K562 (cell line): ENCODE measurements around the gene OLFML2A. TPM values are rescaled to one million over a fixed set of nuclear protein-coding genes. Genes with fewer than 3 reads are reported as not detected.

Experiments used
- CC2D1A ChIP-seq: fragments of 450-650 bp; IDR thresholded peaks from 2 replicates; pipeline ENCODE4 v1.6.1; 2017; ENCODE audit warnings: mild to moderate bottlenecking
- GTF2F1 ChIP-seq: IDR thresholded peaks from 2 replicates; pipeline ENCODE4 v1.6.1; 2011; ENCODE audit warnings: low read depth, low read length, improper control_type of control experiment
- HDAC6 ChIP-seq: IDR thresholded peaks from 2 replicates; pipeline ENCODE4 v1.6.1; 2012; ENCODE audit warnings: low read depth, mild to moderate bottlenecking, control low read depth, inconsistent platforms, low read length, moderate library complexity
- MAZ ChIP-seq, 2 experiments: fragments of 450-650 bp in 1 of 2; sonication (generic) in 1 of 2; formaldehyde crosslinking; IDR thresholded peaks in 1 of 2; conservative IDR thresholded peaks in 1 of 2; 2 replicates each; pipeline versions ENCODE4 v1.4.0 to v1.5.0; 2020; ENCODE audit warnings: mild to moderate bottlenecking in 1 of 2, missing genetic modification reagents in 1 of 2
- SIX5 ChIP-seq, 2 experiments: IDR thresholded peaks; 2 replicates each; pipeline ENCODE4 v1.6.1; 2011; ENCODE audit warnings: low read length in 2 of 2, borderline replicate concordance in 1 of 2, low read depth in 1 of 2, mild to moderate bottlenecking in 1 of 2, moderate library complexity in 1 of 2; ENCODE audit not compliant: insufficient read depth in 1 of 2
- TFE3 ChIP-seq: fragments of 450-650 bp; formaldehyde crosslinking; IDR thresholded peaks from 2 replicates; pipeline ENCODE4 v1.4.0; 2020; ENCODE audit warnings: mild to moderate bottlenecking, mixed read lengths
- ZNF175 ChIP-seq: fragments of 200-800 bp; sonication (Bioruptor generic); IDR thresholded peaks from 2 replicates; pipeline ENCODE4 v1.6.1; 2016; ENCODE audit warnings: low read depth, mild to moderate bottlenecking, missing genetic modification characterization, missing compliant biosample characterization
- ZNF592 ChIP-seq: fragments of 450-650 bp; IDR thresholded peaks from 2 replicates; pipeline ENCODE4 v1.6.1; 2017; ENCODE audit warnings: antibody characterized with exemption, mild to moderate bottlenecking
- ZNF76 ChIP-seq: fragments of 250-450 bp; sonication (Bioruptor Pico); IDR thresholded peaks from 2 replicates; pipeline ENCODE4 v1.4.0; 2020; ENCODE audit warnings: mild to moderate bottlenecking, moderate library complexity, borderline replicate concordance
- polyA plus RNA-seq, 8 experiments: library from polyadenylated mRNA; depleted of rRNA in 4 of 8; stranded (reverse) in 5 of 8; unstranded in 3 of 8; fragments of >200 nt; fragmentation: Nextera tagmentation in 2 of 8; fragmentation: Illumina TruSeq in 1 of 8; extraction: Ambion mirVana in 2 of 8; extraction: Trizol in 1 of 8; gene quantifications; 2 replicates each; pipeline versions ENCODE4 v1.2.1 to v1.2.3, GENCODE V29; 2011 to 2014; ENCODE audit warnings: inconsistent platforms in 1 of 8, missing spikeins in 1 of 8
- total RNA-seq, 7 experiments: library from RNA; depleted of rRNA in 6 of 7; stranded (reverse); fragments of >200 nt in 6 of 7; fragmentation: Illumina TruSeq in 2 of 7; extraction: Trizol in 2 of 7; gene quantifications; 2 replicates each; pipeline versions ENCODE4 v1.2.1 to v1.2.3, GENCODE V29; 2011 to 2021; ENCODE audit warnings: low replicate concordance in 1 of 7
- TF ChIP-seq, protein P1 (sequence below): fragments of 450-650 bp; IDR thresholded peaks from 2 replicates; pipeline ENCODE4 v1.7.1; 2018; ENCODE audit warnings: mild to moderate bottlenecking, low read depth; ENCODE audit not compliant: partially characterized antibody
- TF ChIP-seq, protein P2 (sequence below): IDR thresholded peaks from 3 replicates; pipeline ENCODE4 v1.6.1; 2011; ENCODE audit warnings: borderline replicate concordance, mild to moderate bottlenecking, moderate library complexity; ENCODE audit not compliant: insufficient read length; ENCODE audit errors: extremely low read depth
- TF ChIP-seq, protein P3 (sequence below): sonication (generic); formaldehyde crosslinking; IDR thresholded peaks from 2 replicates; pipeline ENCODE4 v1.8.1; 2022; ENCODE audit warnings: missing genetic modification reagents

OLFML2A gene
- total and polyA plus RNA-seq, 9 of the 15 experiments (the other 6 are each of a cell fraction or from before 2014, with no cell fraction given) = 0.16 TPM; not detected in 8

GRCh38 chr9:124771021-124771866, 5.7 kb upstream of the OLFML2A start, which contains the start of gene NR6A1 (continued):
- no peak for TF ChIP-seq TFE3 (CRISPR knock-in tag)
- TF ChIP-seq, protein P1, sequence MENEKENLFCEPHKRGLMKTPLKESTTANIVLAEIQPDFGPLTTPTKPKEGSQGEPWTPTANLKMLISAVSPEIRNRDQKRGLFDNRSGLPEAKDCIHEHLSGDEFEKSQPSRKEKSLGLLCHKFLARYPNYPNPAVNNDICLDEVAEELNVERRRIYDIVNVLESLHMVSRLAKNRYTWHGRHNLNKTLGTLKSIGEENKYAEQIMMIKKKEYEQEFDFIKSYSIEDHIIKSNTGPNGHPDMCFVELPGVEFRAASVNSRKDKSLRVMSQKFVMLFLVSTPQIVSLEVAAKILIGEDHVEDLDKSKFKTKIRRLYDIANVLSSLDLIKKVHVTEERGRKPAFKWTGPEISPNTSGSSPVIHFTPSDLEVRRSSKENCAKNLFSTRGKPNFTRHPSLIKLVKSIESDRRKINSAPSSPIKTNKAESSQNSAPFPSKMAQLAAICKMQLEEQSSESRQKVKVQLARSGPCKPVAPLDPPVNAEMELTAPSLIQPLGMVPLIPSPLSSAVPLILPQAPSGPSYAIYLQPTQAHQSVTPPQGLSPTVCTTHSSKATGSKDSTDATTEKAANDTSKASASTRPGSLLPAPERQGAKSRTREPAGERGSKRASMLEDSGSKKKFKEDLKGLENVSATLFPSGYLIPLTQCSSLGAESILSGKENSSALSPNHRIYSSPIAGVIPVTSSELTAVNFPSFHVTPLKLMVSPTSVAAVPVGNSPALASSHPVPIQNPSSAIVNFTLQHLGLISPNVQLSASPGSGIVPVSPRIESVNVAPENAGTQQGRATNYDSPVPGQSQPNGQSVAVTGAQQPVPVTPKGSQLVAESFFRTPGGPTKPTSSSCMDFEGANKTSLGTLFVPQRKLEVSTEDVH = no peak
- TF ChIP-seq ZNF76 (CRISPR knock-in tag) = no peak
- peak; percentile 63 to 96 for TF ChIP-seq MAZ (CRISPR knock-in tag; conservative IDR thresholded peaks at IDR 0.05 in 1 of 2, IDR thresholded peaks at IDR 0.05 in 1 of 2)
- TF ChIP-seq HDAC6 = no peak
- no peak for TF ChIP-seq CC2D1A
- TF ChIP-seq GTF2F1 = no peak
- peak; percentile 84 to 88 for TF ChIP-seq SIX5 (IDR thresholded peaks at IDR 0.05; ENCODE audit: borderline replicate concordance in 1 of 2, insufficient read depth in 1 of 2, low read depth in 1 of 2, low read length in 2 of 2)
- no peak for TF ChIP-seq ZNF175
- TF ChIP-seq, protein P2, sequence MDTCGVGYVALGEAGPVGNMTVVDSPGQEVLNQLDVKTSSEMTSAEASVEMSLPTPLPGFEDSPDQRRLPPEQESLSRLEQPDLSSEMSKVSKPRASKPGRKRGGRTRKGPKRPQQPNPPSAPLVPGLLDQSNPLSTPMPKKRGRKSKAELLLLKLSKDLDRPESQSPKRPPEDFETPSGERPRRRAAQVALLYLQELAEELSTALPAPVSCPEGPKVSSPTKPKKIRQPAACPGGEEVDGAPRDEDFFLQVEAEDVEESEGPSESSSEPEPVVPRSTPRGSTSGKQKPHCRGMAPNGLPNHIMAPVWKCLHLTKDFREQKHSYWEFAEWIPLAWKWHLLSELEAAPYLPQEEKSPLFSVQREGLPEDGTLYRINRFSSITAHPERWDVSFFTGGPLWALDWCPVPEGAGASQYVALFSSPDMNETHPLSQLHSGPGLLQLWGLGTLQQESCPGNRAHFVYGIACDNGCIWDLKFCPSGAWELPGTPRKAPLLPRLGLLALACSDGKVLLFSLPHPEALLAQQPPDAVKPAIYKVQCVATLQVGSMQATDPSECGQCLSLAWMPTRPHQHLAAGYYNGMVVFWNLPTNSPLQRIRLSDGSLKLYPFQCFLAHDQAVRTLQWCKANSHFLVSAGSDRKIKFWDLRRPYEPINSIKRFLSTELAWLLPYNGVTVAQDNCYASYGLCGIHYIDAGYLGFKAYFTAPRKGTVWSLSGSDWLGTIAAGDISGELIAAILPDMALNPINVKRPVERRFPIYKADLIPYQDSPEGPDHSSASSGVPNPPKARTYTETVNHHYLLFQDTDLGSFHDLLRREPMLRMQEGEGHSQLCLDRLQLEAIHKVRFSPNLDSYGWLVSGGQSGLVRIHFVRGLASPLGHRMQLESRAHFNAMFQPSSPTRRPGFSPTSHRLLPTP = no peak
- no peak for TF ChIP-seq ZNF592
- TF ChIP-seq, protein P3, sequence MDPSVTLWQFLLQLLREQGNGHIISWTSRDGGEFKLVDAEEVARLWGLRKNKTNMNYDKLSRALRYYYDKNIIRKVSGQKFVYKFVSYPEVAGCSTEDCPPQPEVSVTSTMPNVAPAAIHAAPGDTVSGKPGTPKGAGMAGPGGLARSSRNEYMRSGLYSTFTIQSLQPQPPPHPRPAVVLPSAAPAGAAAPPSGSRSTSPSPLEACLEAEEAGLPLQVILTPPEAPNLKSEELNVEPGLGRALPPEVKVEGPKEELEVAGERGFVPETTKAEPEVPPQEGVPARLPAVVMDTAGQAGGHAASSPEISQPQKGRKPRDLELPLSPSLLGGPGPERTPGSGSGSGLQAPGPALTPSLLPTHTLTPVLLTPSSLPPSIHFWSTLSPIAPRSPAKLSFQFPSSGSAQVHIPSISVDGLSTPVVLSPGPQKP (CRISPR knock-in tag) = no peak
